OCI-LY1 (cell line): Measurements from ENCODE around the gene SERPINA4.

Source experiments
- H2AFZ ChIP-seq: fragments of 200-600 bp; sonication (generic), shearing (Covaris generic); 2 replicates; pipeline ENCODE4 v1.6.0; 2014; ENCODE audit warnings: antibody characterized with exemption, mild to moderate bottlenecking, low read length
- H3F3A ChIP-seq: fragments of 200-600 bp; sonication (generic), shearing (Covaris generic); 2 replicates; pipeline ENCODE4 v1.6.0; 2014; ENCODE audit warnings: mild to moderate bottlenecking, antibody characterized with exemption, low read length, moderate library complexity; ENCODE audit not compliant: insufficient read depth
- H3K27ac ChIP-seq: fragments of 200-600 bp; sonication (generic); 2 replicates; pipeline ENCODE4 v1.5.1; 2014; ENCODE audit warnings: low read length, mixed run types, mild to moderate bottlenecking, low read depth; ENCODE audit not compliant: poor library complexity, severe bottlenecking
- H3K27me3 ChIP-seq: fragments of 200-600 bp; sonication (generic); 2 replicates; pipeline ENCODE4 v1.6.0; 2014; ENCODE audit warnings: antibody characterized with exemption, mild to moderate bottlenecking, low read length, moderate library complexity; ENCODE audit not compliant: insufficient read depth
- H3K36me3 ChIP-seq: fragments of 200-600 bp; sonication (generic); 2 replicates; pipeline ENCODE4 v1.6.1; 2014; ENCODE audit warnings: mild to moderate bottlenecking, antibody characterized with exemption, low read length, moderate library complexity, mixed read lengths; ENCODE audit not compliant: insufficient read depth
- H3K4me1 ChIP-seq: fragments of 200-600 bp; sonication (generic); 2 replicates; pipeline ENCODE4 v1.5.1; 2014; ENCODE audit warnings: mild to moderate bottlenecking, low read length, moderate library complexity; ENCODE audit not compliant: insufficient read depth, severe bottlenecking
- H3K4me2 ChIP-seq: fragments of 200-600 bp; sonication (generic), shearing (Covaris generic); 2 replicates; pipeline ENCODE4 v1.6.1; 2014; ENCODE audit warnings: low read length
- H3K4me3 ChIP-seq: fragments of 200-600 bp; sonication (generic); 2 replicates; pipeline ENCODE4 v1.5.1; 2014; ENCODE audit warnings: low read length, low read depth, mild to moderate bottlenecking, mixed read lengths; ENCODE audit not compliant: poor library complexity, severe bottlenecking
- H3K79me2 ChIP-seq: fragments of 200-600 bp; shearing (Covaris generic); 2 replicates; pipeline ENCODE4 v1.6.1; 2016; ENCODE audit warnings: mixed run types, low read length, mixed read lengths; ENCODE audit not compliant: insufficient read depth
- H3K9ac ChIP-seq: fragments of 200-600 bp; sonication (generic), shearing (Covaris generic); 2 replicates; pipeline ENCODE4 v1.6.1; 2014; ENCODE audit warnings: mild to moderate bottlenecking, low read length, mixed read lengths
- H3K9me2 ChIP-seq: fragments of 200-600 bp; sonication (generic), shearing (Covaris generic); 2 replicates; pipeline ENCODE4 v1.6.1; 2014; ENCODE audit warnings: low read depth, mild to moderate bottlenecking, low read length, mixed read lengths
- H3K9me3 ChIP-seq: fragments of 200-600 bp; shearing (Covaris generic); 2 replicates; pipeline ENCODE4 v1.6.1; 2014; ENCODE audit warnings: low read length, mixed read lengths
- H4K20me1 ChIP-seq: fragments of 200-600 bp; sonication (generic), shearing (Covaris generic); 2 replicates; pipeline ENCODE4 v1.6.0; 2016; ENCODE audit warnings: mild to moderate bottlenecking, low read length; ENCODE audit not compliant: insufficient read depth
- EZH2 ChIP-seq: fragments of 200-600 bp; sonication (generic), shearing (Covaris generic); IDR thresholded peaks from 2 replicates; pipeline ENCODE4 v1.8.0; 2017; ENCODE audit warnings: borderline replicate concordance, mixed run types, mild to moderate bottlenecking, antibody characterized with exemption, low read length, moderate library complexity, mixed read lengths
- TF ChIP-seq, protein P1 (sequence below): fragments of 200-600 bp; sonication (generic), shearing (Covaris generic); IDR thresholded peaks from 2 replicates; pipeline ENCODE4 v1.5.1; 2017; ENCODE audit warnings: mild to moderate bottlenecking, antibody characterized with exemption, low read length, moderate library complexity, mixed read lengths

The SERPINA4 gene

DNA sequence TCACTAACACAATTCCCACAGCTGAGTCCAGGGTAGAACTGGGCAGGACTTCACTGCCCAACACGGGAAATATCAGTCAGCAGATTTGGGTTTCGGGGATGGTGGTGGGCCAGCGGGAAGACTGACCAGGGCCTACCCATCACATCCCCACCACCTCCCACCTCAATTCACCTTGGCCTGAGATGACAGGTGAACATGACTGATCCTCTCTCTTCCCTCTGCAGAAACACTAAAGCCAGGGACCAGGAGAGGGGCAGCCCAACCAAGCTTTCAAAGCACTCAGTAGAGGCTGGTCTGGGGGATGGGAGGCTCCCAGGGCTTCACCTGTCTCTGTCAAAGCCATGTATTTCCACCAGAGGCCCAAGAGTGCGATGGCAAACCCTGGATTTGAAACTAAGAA, 22.3 kb downstream of the SERPINA4 start:
- H2AFZ ChIP-seq = no peak overlapping the region
- H3K27ac ChIP-seq = no peak overlapping the region
- no peaks in the 10 kb centered on the region for H3K9me2 ChIP-seq
- no peaks in the 10 kb centered on the region for H3K36me3 ChIP-seq
- no peaks in the 10 kb centered on the region for H3F3A ChIP-seq
- H3K27me3 ChIP-seq = no peaks in the 10 kb centered on the region
- no peaks in the 10 kb centered on the region for H4K20me1 ChIP-seq
- H3K4me1 ChIP-seq = no peaks in the 10 kb centered on the region
- H3K4me2 ChIP-seq = no peak overlapping the region
- H3K4me3 ChIP-seq = no peak overlapping the region
- H3K9me3 ChIP-seq = no peaks in the 10 kb centered on the region
- no peak for TF ChIP-seq EZH2
- TF ChIP-seq, protein P1, sequence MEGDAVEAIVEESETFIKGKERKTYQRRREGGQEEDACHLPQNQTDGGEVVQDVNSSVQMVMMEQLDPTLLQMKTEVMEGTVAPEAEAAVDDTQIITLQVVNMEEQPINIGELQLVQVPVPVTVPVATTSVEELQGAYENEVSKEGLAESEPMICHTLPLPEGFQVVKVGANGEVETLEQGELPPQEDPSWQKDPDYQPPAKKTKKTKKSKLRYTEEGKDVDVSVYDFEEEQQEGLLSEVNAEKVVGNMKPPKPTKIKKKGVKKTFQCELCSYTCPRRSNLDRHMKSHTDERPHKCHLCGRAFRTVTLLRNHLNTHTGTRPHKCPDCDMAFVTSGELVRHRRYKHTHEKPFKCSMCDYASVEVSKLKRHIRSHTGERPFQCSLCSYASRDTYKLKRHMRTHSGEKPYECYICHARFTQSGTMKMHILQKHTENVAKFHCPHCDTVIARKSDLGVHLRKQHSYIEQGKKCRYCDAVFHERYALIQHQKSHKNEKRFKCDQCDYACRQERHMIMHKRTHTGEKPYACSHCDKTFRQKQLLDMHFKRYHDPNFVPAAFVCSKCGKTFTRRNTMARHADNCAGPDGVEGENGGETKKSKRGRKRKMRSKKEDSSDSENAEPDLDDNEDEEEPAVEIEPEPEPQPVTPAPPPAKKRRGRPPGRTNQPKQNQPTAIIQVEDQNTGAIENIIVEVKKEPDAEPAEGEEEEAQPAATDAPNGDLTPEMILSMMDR = no peak
- H3K79me2 ChIP-seq = no peaks in the 10 kb centered on the region
- no peak overlapping the region for H3K9ac ChIP-seq

DNA sequence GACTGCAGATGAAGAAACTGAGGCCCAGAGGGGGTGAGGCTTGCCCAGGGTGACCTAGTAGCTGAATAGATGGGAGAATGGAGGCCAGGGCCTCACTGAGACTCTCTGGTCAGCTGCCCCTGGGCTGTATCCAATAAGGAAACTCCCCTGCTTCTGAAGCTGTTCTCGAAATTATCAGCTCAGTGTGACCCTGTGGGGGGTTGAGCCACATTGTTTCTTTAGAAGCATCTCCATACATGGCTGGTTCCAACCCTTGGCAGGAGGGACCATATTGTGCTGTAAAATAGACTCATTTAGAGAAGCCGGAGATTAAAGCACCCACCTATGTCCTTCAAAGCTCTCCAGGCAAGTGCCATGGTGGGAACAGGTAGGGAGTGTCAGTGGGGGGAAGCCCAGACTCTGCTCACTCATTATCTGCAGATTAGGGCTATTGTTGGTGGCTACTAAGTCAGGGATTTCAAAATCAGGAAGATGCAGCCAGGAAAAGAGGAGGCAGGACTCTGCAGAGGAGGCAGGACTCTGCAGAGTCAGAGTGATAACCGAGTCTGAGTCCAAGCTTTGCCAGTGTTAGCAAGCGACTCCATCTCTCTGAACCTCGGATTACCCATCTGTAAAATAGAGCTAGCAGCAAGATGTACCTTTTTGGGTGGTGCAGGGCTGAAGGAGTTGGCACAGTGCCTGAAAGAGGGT, 23.5 kb downstream of the SERPINA4 start:
- no peaks in the 10 kb centered on the region for H3F3A ChIP-seq
- TF ChIP-seq, protein P1 = no peak
- no peak for TF ChIP-seq EZH2
- H3K36me3 ChIP-seq = no peaks in the 10 kb centered on the region

DNA sequence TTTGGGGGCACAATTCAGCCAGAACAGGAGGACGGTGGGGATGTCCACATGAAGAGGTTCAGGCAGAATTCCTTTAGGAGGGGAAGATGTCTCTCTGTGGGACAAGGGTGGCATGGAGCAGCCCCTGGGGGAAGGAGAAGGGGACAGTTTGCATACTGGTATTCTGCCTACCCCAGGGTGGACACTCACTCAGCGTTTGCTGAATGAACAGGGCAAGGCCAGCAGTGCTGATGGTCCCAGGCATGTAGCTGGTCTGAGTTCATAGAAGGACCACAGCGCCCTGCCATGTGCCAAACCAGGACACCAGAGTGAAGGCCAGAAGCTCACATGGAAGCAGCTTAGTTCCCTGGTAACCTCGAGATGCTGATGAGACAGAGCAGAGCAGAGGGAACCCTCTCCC, 25.4 kb downstream of the SERPINA4 start:
- H3K9ac ChIP-seq = no peak overlapping the region
- TF ChIP-seq, protein P1 = no peak
- no peak for TF ChIP-seq EZH2
- H3K4me1 ChIP-seq = no peaks in the 10 kb centered on the region
- no peaks in the 10 kb centered on the region for H3K27me3 ChIP-seq
- H3K4me3 ChIP-seq = no peak overlapping the region
- no peak overlapping the region for H3K4me2 ChIP-seq
- H3K36me3 ChIP-seq = no peaks in the 10 kb centered on the region
- no peak overlapping the region for H3K27ac ChIP-seq
- H2AFZ ChIP-seq = no peak overlapping the region
- H3F3A ChIP-seq = no peaks in the 10 kb centered on the region
- H3K9me3 ChIP-seq = no peaks in the 10 kb centered on the region
- no peaks in the 10 kb centered on the region for H3K79me2 ChIP-seq
- no peaks in the 10 kb centered on the region for H3K9me2 ChIP-seq
- no peaks in the 10 kb centered on the region for H4K20me1 ChIP-seq

More for the DNA sequence above, 23.5 kb downstream of the SERPINA4 start:
- Histone ChIP-seq H3K4me1 (no peaks in the 10 kb centered on the region), H3K4me3 (no peak overlapping the region), H3K4me2 (no peak overlapping the region), H4K20me1 (no peaks in the 10 kb centered on the region), H3K9ac (no peak overlapping the region), H3K79me2 (no peaks in the 10 kb centered on the region), H3K9me2 (no peaks in the 10 kb centered on the region), H3K27ac (no peak overlapping the region), H3K27me3 (no peaks in the 10 kb centered on the region), H2AFZ (no peak overlapping the region), H3K9me3 (no peaks in the 10 kb centered on the region)
